Type B pancreatic cell (in vitro differentiated cells): ENCODE results near the gene APBB1. TPM values are rescaled to one million over a fixed set of nuclear protein-coding genes. Genes with fewer than 3 reads are reported as not detected.
A peak's percentile ranks its signal among the peaks of the same experiment; 100 is the strongest.

Source experiments
- DNase-seq: peaks from one replicate; pipeline ENCODE4 v3.0.0; 2021; ENCODE audit warnings: mixed read lengths; ENCODE audit not compliant: unreplicated experiment; ENCODE audit errors: extremely low spot score
- H3K27ac Mint-ChIP-seq: 2 replicates; pipeline ENCODE4 v1.8.0; 2021; ENCODE audit warnings: mild to moderate bottlenecking, mixed read lengths
- H3K27me3 Mint-ChIP-seq: 2 replicates; pipeline ENCODE4 v1.8.0; 2021; ENCODE audit warnings: mixed read lengths
- H3K36me3 Mint-ChIP-seq: 2 replicates; pipeline ENCODE4 v1.8.0; 2021; ENCODE audit warnings: mixed read lengths
- H3K4me1 Mint-ChIP-seq: one replicate; pipeline ENCODE4 v1.8.0; 2021; ENCODE audit warnings: mixed read lengths; ENCODE audit not compliant: unreplicated experiment
- H3K4me3 Mint-ChIP-seq: 2 replicates; pipeline ENCODE4 v1.8.0; 2021; ENCODE audit warnings: mild to moderate bottlenecking, mixed read lengths
- H3K9me3 Mint-ChIP-seq: 2 replicates; pipeline ENCODE4 v1.8.0; 2021; ENCODE audit warnings: mixed read lengths
- total RNA-seq: library from RNA; stranded (reverse); gene quantifications from 2 replicates; pipeline ENCODE4 v1.2.1, GENCODE V29; 2021; ENCODE audit warnings: low replicate concordance
- TF ChIP-seq, protein P1 (sequence below): fragments of 200-600 bp; sonication (generic); conservative IDR thresholded peaks from 2 replicates; pipeline ENCODE4 v1.5.0; 2021; ENCODE audit warnings: antibody characterized with exemption, mild to moderate bottlenecking

The APBB1 gene
- total RNA-seq, 1 donor from 2014 or later: 61.6 TPM

DNA sequence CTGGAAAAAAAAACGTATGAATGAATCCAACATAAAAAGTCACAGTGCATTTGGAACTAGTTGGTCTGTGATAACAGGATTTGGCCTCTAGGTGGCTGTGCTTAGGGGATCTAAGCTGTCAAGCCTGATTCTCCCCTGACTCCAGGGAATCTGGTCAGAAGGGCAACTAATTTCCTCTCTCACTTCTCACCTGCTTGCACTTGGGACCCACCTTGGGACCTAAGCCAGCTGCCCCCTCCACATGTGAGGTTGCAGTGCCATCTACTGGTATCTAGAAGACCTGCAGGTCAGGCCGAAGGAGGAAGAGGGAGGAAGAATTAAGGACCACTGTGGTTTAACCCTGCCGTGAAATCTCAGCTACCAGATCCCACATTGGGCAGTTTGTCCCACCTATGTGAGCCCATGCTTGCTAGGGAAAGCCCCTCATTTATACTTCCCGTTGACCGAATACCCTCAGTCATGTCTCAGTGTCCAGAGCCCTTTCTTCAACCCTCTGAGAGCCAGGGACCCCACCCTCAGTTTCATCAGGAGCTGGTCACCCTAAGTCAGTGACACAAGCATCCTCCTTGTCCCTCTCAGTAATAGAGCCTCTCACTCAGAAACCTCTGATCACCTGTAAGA is 65.4 kb downstream of the APBB1 start:
- H3K36me3 Mint-ChIP-seq: no peaks in the 10 kb centered on the region

DNA sequence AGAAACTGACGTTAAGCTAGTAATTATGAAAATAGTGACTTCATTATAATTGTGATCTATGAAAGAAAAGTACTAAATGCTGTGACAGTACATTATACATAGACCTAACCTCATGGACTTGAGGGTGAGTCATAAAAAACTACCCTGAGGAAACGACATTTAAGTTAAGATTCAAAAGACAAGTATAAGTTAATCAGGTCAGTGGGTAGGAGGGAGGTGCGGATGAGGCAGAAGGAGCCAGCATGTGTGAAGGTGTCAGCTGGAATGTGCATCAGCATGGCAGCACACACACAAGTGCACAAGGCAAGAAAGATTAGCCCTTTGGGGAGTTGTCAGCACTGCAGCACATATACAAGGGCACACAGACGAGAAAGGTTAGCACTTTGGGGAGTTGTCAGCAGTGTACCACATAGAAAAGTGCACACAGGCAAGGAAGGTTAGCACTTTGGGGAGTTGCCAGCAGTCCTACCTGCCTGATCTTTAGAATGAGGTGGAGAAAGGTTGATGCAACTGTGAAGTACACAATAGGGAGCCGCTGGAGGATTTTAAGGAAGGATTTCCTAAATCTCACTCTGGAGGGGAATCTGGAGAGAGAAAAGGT is 67.0 kb downstream of the APBB1 start:
- Mint-ChIP-seq H3K27me3 (peaks cover 4% of the 10 kb centered on the region), H3K4me1 (peaks cover 10% of the 10 kb centered on the region), H3K27ac (no peak overlapping the region), H3K9me3 (no peaks in the 10 kb centered on the region), H3K36me3 (no peaks in the 10 kb centered on the region), H3K4me3 (no peak overlapping the region)
- TF ChIP-seq, protein P1, sequence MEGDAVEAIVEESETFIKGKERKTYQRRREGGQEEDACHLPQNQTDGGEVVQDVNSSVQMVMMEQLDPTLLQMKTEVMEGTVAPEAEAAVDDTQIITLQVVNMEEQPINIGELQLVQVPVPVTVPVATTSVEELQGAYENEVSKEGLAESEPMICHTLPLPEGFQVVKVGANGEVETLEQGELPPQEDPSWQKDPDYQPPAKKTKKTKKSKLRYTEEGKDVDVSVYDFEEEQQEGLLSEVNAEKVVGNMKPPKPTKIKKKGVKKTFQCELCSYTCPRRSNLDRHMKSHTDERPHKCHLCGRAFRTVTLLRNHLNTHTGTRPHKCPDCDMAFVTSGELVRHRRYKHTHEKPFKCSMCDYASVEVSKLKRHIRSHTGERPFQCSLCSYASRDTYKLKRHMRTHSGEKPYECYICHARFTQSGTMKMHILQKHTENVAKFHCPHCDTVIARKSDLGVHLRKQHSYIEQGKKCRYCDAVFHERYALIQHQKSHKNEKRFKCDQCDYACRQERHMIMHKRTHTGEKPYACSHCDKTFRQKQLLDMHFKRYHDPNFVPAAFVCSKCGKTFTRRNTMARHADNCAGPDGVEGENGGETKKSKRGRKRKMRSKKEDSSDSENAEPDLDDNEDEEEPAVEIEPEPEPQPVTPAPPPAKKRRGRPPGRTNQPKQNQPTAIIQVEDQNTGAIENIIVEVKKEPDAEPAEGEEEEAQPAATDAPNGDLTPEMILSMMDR: no peak
- DNase-seq: no peak

More for the DNA sequence above, 65.4 kb downstream of the APBB1 start:
- H3K4me1 Mint-ChIP-seq: peaks cover 10% of the 10 kb centered on the region
- peaks cover 4% of the 10 kb centered on the region for H3K27me3 Mint-ChIP-seq
- peak overlapping the region; percentile 51 for H3K27ac Mint-ChIP-seq
- no peaks in the 10 kb centered on the region for H3K9me3 Mint-ChIP-seq
- no peak for DNase-seq
- TF ChIP-seq, protein P1: peak; percentile 96
- peak overlapping the region; percentile 6 for H3K4me3 Mint-ChIP-seq

DNA sequence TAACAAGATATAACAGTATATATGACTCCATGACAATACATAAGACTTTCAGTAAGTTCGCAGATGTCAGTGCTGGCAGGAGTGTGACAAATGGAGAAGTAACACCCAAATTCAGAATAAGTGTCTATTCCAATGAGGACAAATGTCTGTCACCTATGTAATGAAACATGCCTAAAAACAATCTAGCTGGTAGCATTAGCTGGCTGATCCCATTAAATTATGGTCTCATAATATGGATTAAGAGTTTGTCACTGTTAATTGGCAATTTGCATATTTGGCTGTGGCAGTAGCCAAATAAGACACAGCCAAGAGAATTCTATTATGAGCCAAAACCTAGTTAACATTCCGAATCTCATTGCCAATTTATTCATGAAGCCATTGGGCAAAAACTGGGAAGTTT is 68.4 kb downstream of the APBB1 start:
- TF ChIP-seq, protein P1: no peak
- peaks cover 5% of the 10 kb centered on the region for H3K4me1 Mint-ChIP-seq
- no peaks in the 10 kb centered on the region for H3K9me3 Mint-ChIP-seq
- H3K27ac Mint-ChIP-seq: no peak overlapping the region
- H3K36me3 Mint-ChIP-seq: no peaks in the 10 kb centered on the region
- H3K4me3 Mint-ChIP-seq: no peak overlapping the region
- peaks cover 4% of the 10 kb centered on the region for H3K27me3 Mint-ChIP-seq
- DNase-seq: no peak

DNA sequence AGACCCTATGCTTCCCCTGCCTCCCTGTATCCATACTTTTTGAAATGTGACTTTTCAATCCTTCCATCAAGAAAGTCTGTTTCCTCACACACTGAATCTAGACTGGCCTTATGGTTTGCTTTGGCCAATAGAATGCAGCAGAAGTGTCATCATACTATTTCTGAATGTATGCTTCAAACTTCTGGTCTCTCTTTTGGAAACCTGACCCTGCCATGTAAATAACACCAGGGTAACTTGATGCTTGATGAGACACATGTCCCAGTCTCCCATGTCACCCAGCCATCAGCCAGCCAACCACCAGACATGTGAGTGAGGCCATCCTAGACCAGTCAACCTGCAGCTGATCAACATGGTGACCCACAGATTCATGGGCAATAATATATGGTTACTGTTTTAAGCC is 68.9 kb downstream of the APBB1 start:
- Mint-ChIP-seq H3K9me3 (no peaks in the 10 kb centered on the region), H3K27ac (no peak overlapping the region), H3K4me3 (no peak overlapping the region), H3K4me1 (peaks cover 5% of the 10 kb centered on the region), H3K27me3 (peaks cover 4% of the 10 kb centered on the region), H3K36me3 (no peaks in the 10 kb centered on the region)
- TF ChIP-seq, protein P1: no peak
- no peak for DNase-seq

DNA sequence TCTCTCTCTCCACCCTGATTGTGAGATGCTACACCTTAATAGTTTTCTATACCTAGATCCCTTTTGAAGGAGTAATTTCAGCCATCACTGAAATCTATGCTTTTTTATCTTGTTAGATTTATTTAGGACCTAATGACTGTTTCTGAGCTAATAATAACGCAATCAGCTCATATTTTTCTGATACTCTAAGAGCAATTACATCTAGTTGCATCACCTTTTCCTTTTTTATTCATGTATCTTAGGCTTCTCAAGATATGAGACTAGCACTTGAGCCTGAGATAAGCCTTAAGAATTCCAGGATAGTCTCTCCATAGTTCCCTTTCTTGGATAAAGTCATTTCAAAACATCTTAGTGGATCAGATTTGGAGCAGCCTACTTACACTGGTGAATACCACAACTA is 73.5 kb downstream of the APBB1 start:
- no peak overlapping the region for H3K27ac Mint-ChIP-seq
- no peaks in the 10 kb centered on the region for H3K9me3 Mint-ChIP-seq
- DNase-seq: no peak
- H3K36me3 Mint-ChIP-seq: no peaks in the 10 kb centered on the region
- H3K4me1 Mint-ChIP-seq: no peaks in the 10 kb centered on the region
- no peaks in the 10 kb centered on the region for H3K27me3 Mint-ChIP-seq
- H3K4me3 Mint-ChIP-seq: no peak overlapping the region
- TF ChIP-seq, protein P1: no peak

Other genes starting within 250 kb of the APBB1 start
- gene OR52B2, start 248.8 kb downstream of the APBB1 start, total RNA-seq: not detected in 2 replicates
- gene OR52W1, start 219.9 kb downstream of the APBB1 start, total RNA-seq: not detected in 2 replicates
- not detected in 2 replicates for gene C11orf42, start 213.5 kb downstream of the APBB1 start, total RNA-seq
- 50.7 and 52.5 TPM in 2 replicates for gene FHIP1B, start 184.5 kb downstream of the APBB1 start, total RNA-seq
- 0.62 and 0.68 TPM in 2 replicates for gene CNGA4, start 180.0 kb downstream of the APBB1 start, total RNA-seq
- 0.90 and 1.1 TPM in 2 replicates for gene CCKBR, start 159.3 kb downstream of the APBB1 start, total RNA-seq
- 4.2 and 7.9 TPM in 2 replicates for gene CAVIN3, start 98.6 kb downstream of the APBB1 start, total RNA-seq
- gene SMPD1, start 28.6 kb downstream of the APBB1 start, total RNA-seq: 31.6 and 50.0 TPM in 2 replicates
- 1.5 and 1.9 TPM in 2 replicates for gene HPX, start 21.9 kb upstream of the APBB1 start, total RNA-seq
- gene TRIM3, start 54.8 kb upstream of the APBB1 start, total RNA-seq: 15.6 and 22.9 TPM in 2 replicates
- 60.9 and 77.3 TPM in 2 replicates for gene ARFIP2, start 62.2 kb upstream of the APBB1 start, total RNA-seq
- 31.2 and 35.7 TPM in 2 replicates for gene TIMM10B, start 62.4 kb upstream of the APBB1 start, total RNA-seq
- 5.6 and 9.9 TPM in 2 replicates for gene DNHD1, start 78.2 kb upstream of the APBB1 start, total RNA-seq
- gene RRP8, start 184.5 kb upstream of the APBB1 start, total RNA-seq: 19.7 and 23.5 TPM in 2 replicates
- gene ILK, start 184.7 kb upstream of the APBB1 start, total RNA-seq: 92.7 and 135 TPM in 2 replicates
- gene TAF10, start 193.1 kb upstream of the APBB1 start, total RNA-seq: 121 and 130 TPM in 2 replicates
- 72.8 and 97.8 TPM in 2 replicates for gene TPP1, start 200.3 kb upstream of the APBB1 start, total RNA-seq
- gene DCHS1, start 236.7 kb upstream of the APBB1 start, total RNA-seq: 3.9 and 54.9 TPM in 2 replicates